ENCODE measurements around the gene SLC25A26.
A peak's percentile ranks its signal among the peaks of the same experiment; 100 is the strongest.

The SLC25A26 gene

GRCh38 chr3:66396888-66397287 is 176.1 kb downstream of the SLC25A26 start:
- DNase-seq (ENCODE audit: low read depth) = no peak

GRCh38 chr3:66397745-66398144 is 176.9 kb downstream of the SLC25A26 start:
- DNase-seq (ENCODE audit: low read depth) = no peak

GRCh38 chr3:66398228-66399025 is 177.6 kb downstream of the SLC25A26 start:
- no peak for DNase-seq (ENCODE audit: low read depth)

- no peak for DNase-seq (ENCODE audit: low read depth)
Measured at GRCh38 chr3:66399529-66400232, 178.9 kb downstream of the SLC25A26 start.

GRCh38 chr3:66400411-66401156 is 179.8 kb downstream of the SLC25A26 start:
- DNase-seq (ENCODE audit: low read depth) = no peak

GRCh38 chr3:66401157-66401550 is 180.4 kb downstream of the SLC25A26 start:
- no peak for DNase-seq (ENCODE audit: low read depth)

GRCh38 chr3:66401675-66402491 is 181.1 kb downstream of the SLC25A26 start:
- DNase-seq (ENCODE audit: low read depth) = no peak

GRCh38 chr3:66402596-66403290 is 181.9 kb downstream of the SLC25A26 start:
- DNase-seq (ENCODE audit: low read depth) = no peak

GRCh38 chr3:66403323-66403990 is 182.7 kb downstream of the SLC25A26 start:
- no peak for DNase-seq (ENCODE audit: low read depth)

GRCh38 chr3:66404197-66404596 is 183.4 kb downstream of the SLC25A26 start:
- no peak for DNase-seq (ENCODE audit: low read depth)

- no peak for DNase-seq (ENCODE audit: low read depth)
Measured at GRCh38 chr3:66404903-66405700, 184.3 kb downstream of the SLC25A26 start.

- no peak for DNase-seq (ENCODE audit: low read depth)
Measured at GRCh38 chr3:66405701-66406091, 184.9 kb downstream of the SLC25A26 start.

GRCh38 chr3:66406163-66406562 is 185.4 kb downstream of the SLC25A26 start:
- no peak for DNase-seq (ENCODE audit: low read depth)

- no peak for DNase-seq (ENCODE audit: low read depth)
Measured at GRCh38 chr3:66406831-66407610, 186.2 kb downstream of the SLC25A26 start.

- peak; percentile 59 for DNase-seq (ENCODE audit: low read depth)
Measured at GRCh38 chr3:66407611-66408218, 186.9 kb downstream of the SLC25A26 start.

GRCh38 chr3:66409771-66410754 is 189.3 kb downstream of the SLC25A26 start:
- no peak for DNase-seq (ENCODE audit: low read depth)

GRCh38 chr3:66410976-66411375 is 190.2 kb downstream of the SLC25A26 start:
- DNase-seq (ENCODE audit: low read depth) = no peak
